HG03135 (cell line): ENCODE results near the gene CST7.

ENCODE experiments used
- ATAC-seq: cut with Tn5 transposase; IDR thresholded peaks from one replicate; pipeline ENCODE4 v1.9.1; 2021; ENCODE audit warnings: mild to moderate bottlenecking, moderate library complexity; ENCODE audit not compliant: unreplicated experiment

The CST7 gene

GRCh38 chr20:24984961-24985640, 36.0 kb downstream of the CST7 start:
- ATAC-seq = no peak

- no peak for ATAC-seq
Measured at GRCh38 chr20:24985802-24986201, 36.7 kb downstream of the CST7 start.

GRCh38 chr20:24986436-24987015, 37.5 kb downstream of the CST7 start:
- no peak for ATAC-seq

GRCh38 chr20:24987244-24987643, 38.2 kb downstream of the CST7 start:
- ATAC-seq = no peak

GRCh38 chr20:24987873-24988835, 39.1 kb downstream of the CST7 start:
- no peak for ATAC-seq

- no peak for ATAC-seq
Measured at GRCh38 chr20:24989162-24989561, 40.1 kb downstream of the CST7 start.

- ATAC-seq = no peak
Measured at GRCh38 chr20:24990810-24991252, 41.8 kb downstream of the CST7 start.

- ATAC-seq = peak; percentile 24
Measured at GRCh38 chr20:24991897-24992486, 42.9 kb downstream of the CST7 start.

- peak; percentile 97 for ATAC-seq
Measured at GRCh38 chr20:24992487-24993205, 43.6 kb downstream of the CST7 start, which contains the start of gene APMAP. Gene APMAP (minus strand): TSS chr20:24992751. CDS start chr20:24992688, 63 bp downstream.

GRCh38 chr20:24993337-24994185, 44.5 kb downstream of the CST7 start:
- ATAC-seq = no peak

- no peak for ATAC-seq
Measured at GRCh38 chr20:24994186-24994465, 45.1 kb downstream of the CST7 start.

GRCh38 chr20:24994470-24995368, 45.6 kb downstream of the CST7 start:
- no peak for ATAC-seq

GRCh38 chr20:24995741-24996448, 46.8 kb downstream of the CST7 start:
- ATAC-seq = no peak

- ATAC-seq = no peak
Measured at GRCh38 chr20:24996449-24997377, 47.6 kb downstream of the CST7 start.

- no peak for ATAC-seq
Measured at GRCh38 chr20:24998121-24998520, 49.1 kb downstream of the CST7 start.

- no peak for ATAC-seq
Measured at GRCh38 chr20:24998631-24999445, 49.8 kb downstream of the CST7 start.
